ENCODE measurements around the gene FIZ1. TPM values are rescaled to one million over a fixed set of nuclear protein-coding genes. Genes with fewer than 3 reads are reported as not detected.

The FIZ1 gene
- total and polyA plus RNA-seq, 2 experiments from 2014 or later: 2.3 to 3.4 TPM

DNA sequence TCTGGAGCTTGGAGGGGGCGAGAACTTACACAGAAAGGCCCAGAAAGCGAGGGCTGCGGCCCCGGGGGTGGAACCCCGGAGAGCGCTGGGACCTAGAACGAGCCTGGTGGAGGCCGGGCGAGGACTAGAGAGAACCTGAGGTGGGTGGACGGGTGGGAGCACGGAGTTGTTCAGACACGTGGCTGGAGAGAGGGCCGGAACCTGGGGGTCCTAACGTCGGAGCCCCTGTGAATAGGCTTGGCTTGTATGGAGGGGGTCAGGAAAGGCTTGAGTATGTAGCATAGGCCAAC lies 44.5 kb upstream of the FIZ1 start:
- no peaks in the 10 kb centered on the region for H3K9me3 ChIP-seq (ENCODE audit: low read depth)
- no peaks in the 10 kb centered on the region for H3K27me3 ChIP-seq (replicated peaks; ENCODE audit: insufficient read depth)
- H3K9me2 ChIP-seq (ENCODE audit: insufficient read depth): no peaks in the 10 kb centered on the region
- H2AFZ ChIP-seq: no peak overlapping the region
- TF ChIP-seq EZH2phosphoT487 (IDR thresholded peaks at IDR 0.05; ENCODE audit: insufficient read depth, low read depth) (no peak), EZH2 (IDR thresholded peaks at IDR 0.05; ENCODE audit: insufficient read depth, poor library complexity, severe bottlenecking) (no peak)
- H3K36me3 ChIP-seq (ENCODE audit: low read depth): peaks cover 10% of the 10 kb centered on the region; the same call in 1 of the 2 replicates
- in situ Hi-C loops (cut with MboI): loop anchor here (25.0 kb wide), 1 partner anchor 507 kb away; the partner anchor contains the start of gene TNNT1
- peak overlapping the region; percentile 80 for H3K27ac ChIP-seq
- H3K4me3 ChIP-seq: peak overlapping the region; percentile 87
- H4K20me1 ChIP-seq (ENCODE audit: insufficient read depth): no peaks in the 10 kb centered on the region
- DNase-seq: peak; percentile 53
- H3F3A ChIP-seq (ENCODE audit: insufficient read depth): peaks cover 29% of the 10 kb centered on the region
- WGBS, 2 experiments (ENCODE audit: low coverage in 1 of 2, low lambda C conversion rate in 2 of 2, missing lambda C conversion rate in 2 of 2): 0 to 1% methylated on average over 14 to 15 of the region's 15 CpGs
- H3K79me2 ChIP-seq (ENCODE audit: insufficient read depth): peaks cover 57% of the 10 kb centered on the region
- H3K9ac ChIP-seq: peak overlapping the region; percentile 87
- peaks cover 24% of the 10 kb centered on the region for H3K4me1 ChIP-seq (ENCODE audit: insufficient read depth)
- peak overlapping the region; percentile 71 for H3K4me2 ChIP-seq (ENCODE audit: unreplicated experiment)

GRCh38 chr19:55643003-55643886 lies 43.9 kb upstream of the FIZ1 start, which contains the start of gene ZNF581:
Gene ZNF581, plus strand, starts transcription at chr19:55643649. Its CDS starts 923 bp downstream, at chr19:55644572.
- Histone ChIP-seq H3K36me3 (ENCODE audit: low read depth) (peaks cover 10% of the 10 kb centered on the region; the same call in 1 of the 2 replicates), H3K27ac (peak within 1 kb of the TSS; percentile 80), H2AFZ (peak within 1 kb of the TSS; percentile 58), H3K4me3 (peak within 1 kb of the TSS; percentile 87), H3K9me2 (ENCODE audit: insufficient read depth) (no peaks in the 10 kb centered on the region), H3K79me2 (ENCODE audit: insufficient read depth) (peaks cover 63% of the 10 kb centered on the region), H3K9ac (peak within 1 kb of the TSS; percentile 87), H3K9me3 (ENCODE audit: low read depth) (no peaks in the 10 kb centered on the region), H3F3A (ENCODE audit: insufficient read depth) (peaks cover 30% of the 10 kb centered on the region), H3K27me3 (replicated peaks; ENCODE audit: insufficient read depth) (no peaks in the 10 kb centered on the region), H4K20me1 (ENCODE audit: insufficient read depth) (no peaks in the 10 kb centered on the region), H3K4me2 (ENCODE audit: unreplicated experiment) (peak within 1 kb of the TSS; percentile 90), H3K4me1 (ENCODE audit: insufficient read depth) (peaks cover 24% of the 10 kb centered on the region)
- 2% methylated on average over 38 to 56 of the region's 56 CpGs for WGBS, 2 experiments (ENCODE audit: low coverage in 1 of 2, low lambda C conversion rate in 2 of 2, missing lambda C conversion rate in 2 of 2)
- TF ChIP-seq EZH2phosphoT487 (IDR thresholded peaks at IDR 0.05; ENCODE audit: insufficient read depth, low read depth) (no peak), EZH2 (IDR thresholded peaks at IDR 0.05; ENCODE audit: insufficient read depth, poor library complexity, severe bottlenecking) (no peak)
- peak; percentile 87 for DNase-seq
- in situ Hi-C loops (cut with MboI): loop anchor here (25.0 kb wide), 1 partner anchor 506 kb away; the partner anchor contains the start of gene TNNT1

GRCh38 chr19:55642153-55643002 lies 43.1 kb upstream of the FIZ1 start:
- Histone ChIP-seq H3K9me2 (ENCODE audit: insufficient read depth) (no peaks in the 10 kb centered on the region), H3K4me2 (ENCODE audit: unreplicated experiment) (peak overlapping the region; percentile 90), H3K79me2 (ENCODE audit: insufficient read depth) (peaks cover 69% of the 10 kb centered on the region), H3K27ac (peak overlapping the region; percentile 80), H4K20me1 (ENCODE audit: insufficient read depth) (no peaks in the 10 kb centered on the region), H3K36me3 (ENCODE audit: low read depth) (peaks cover 10% of the 10 kb centered on the region; the same call in 1 of the 2 replicates), H3F3A (ENCODE audit: insufficient read depth) (peaks cover 35% of the 10 kb centered on the region), H3K9ac (peak overlapping the region; percentile 87), H3K9me3 (ENCODE audit: low read depth) (no peaks in the 10 kb centered on the region), H2AFZ (no peak overlapping the region; the same call in 1 of the 2 replicates), H3K27me3 (replicated peaks; ENCODE audit: insufficient read depth) (no peaks in the 10 kb centered on the region), H3K4me1 (ENCODE audit: insufficient read depth) (peaks cover 21% of the 10 kb centered on the region), H3K4me3 (peak overlapping the region; percentile 87)
- DNase-seq: peak; percentile 63
- WGBS, 2 experiments (ENCODE audit: low coverage in 1 of 2, low lambda C conversion rate in 2 of 2, missing lambda C conversion rate in 2 of 2): 1 to 2% methylated on average over 50 to 60 of the region's 65 CpGs
- in situ Hi-C loops (cut with MboI): loop anchor here (25.0 kb wide), 1 partner anchor 505 kb away; the partner anchor contains the start of gene TNNT1
- no peak for TF ChIP-seq EZH2 (IDR thresholded peaks at IDR 0.05; ENCODE audit: insufficient read depth, poor library complexity, severe bottlenecking)
- TF ChIP-seq EZH2phosphoT487 (IDR thresholded peaks at IDR 0.05; ENCODE audit: insufficient read depth, low read depth): no peak

All from GM23248 (cell line).